WTC11 (cell line): ENCODE results near the gene ADGRG3.

Experiments used
- AFF4 ChIP-seq: sonication (generic); formaldehyde crosslinking; IDR thresholded peaks from 2 replicates; pipeline ENCODE4 v1.8.1; 2023; ENCODE audit warnings: mild to moderate bottlenecking, missing genetic modification reagents, borderline replicate concordance
- CTCF ChIP-seq: fragments of 200-600 bp; IDR thresholded peaks from 2 replicates; pipeline ENCODE4 v1.8.0; 2022; ENCODE audit warnings: antibody characterized with exemption
- ESRRA ChIP-seq: sonication (generic); formaldehyde crosslinking; IDR thresholded peaks from 2 replicates; pipeline ENCODE4 v1.8.1; 2022; ENCODE audit warnings: mild to moderate bottlenecking, missing genetic modification reagents, borderline replicate concordance
- GABPB1 ChIP-seq: sonication (generic); formaldehyde crosslinking; IDR thresholded peaks from 2 replicates; pipeline ENCODE4 v1.8.1; 2023; ENCODE audit warnings: mild to moderate bottlenecking, missing genetic modification reagents
- IRF1 ChIP-seq: sonication (generic); formaldehyde crosslinking; IDR thresholded peaks from 2 replicates; pipeline ENCODE4 v1.8.0; 2023; ENCODE audit warnings: missing genetic modification reagents
- NR2C2 ChIP-seq: sonication (generic); formaldehyde crosslinking; IDR thresholded peaks from 2 replicates; pipeline ENCODE4 v1.8.0; 2022; ENCODE audit warnings: mild to moderate bottlenecking, missing genetic modification reagents
- PRDM15 ChIP-seq: sonication (generic); formaldehyde crosslinking; IDR thresholded peaks from 2 replicates; pipeline ENCODE4 v1.8.0; 2022; ENCODE audit warnings: missing genetic modification reagents
- SMAD3 ChIP-seq: sonication (generic); formaldehyde crosslinking; IDR thresholded peaks from 2 replicates; pipeline ENCODE4 v1.8.0; 2022; ENCODE audit warnings: missing genetic modification reagents, mild to moderate bottlenecking, borderline replicate concordance
- SP1 ChIP-seq: sonication (generic); formaldehyde crosslinking; conservative IDR thresholded peaks from 2 replicates; pipeline ENCODE4 v1.8.1; 2022; ENCODE audit warnings: missing genetic modification reagents
- TEAD1 ChIP-seq: sonication (generic); formaldehyde crosslinking; IDR thresholded peaks from 2 replicates; pipeline ENCODE4 v1.8.0; 2022; ENCODE audit warnings: mild to moderate bottlenecking, missing genetic modification reagents
- USF1 ChIP-seq: sonication (generic); formaldehyde crosslinking; IDR thresholded peaks from 2 replicates; pipeline ENCODE4 v1.8.0; 2022; ENCODE audit warnings: mild to moderate bottlenecking, missing genetic modification reagents
- ZNF416 ChIP-seq: fragments of 250-450 bp; sonication (Bioruptor Pico); IDR thresholded peaks from 2 replicates; pipeline ENCODE4 v1.9.0; 2021; ENCODE audit warnings: mild to moderate bottlenecking, inconsistent platforms
- ZNF532 ChIP-seq: fragments of 250-450 bp; sonication (Bioruptor Pico); IDR thresholded peaks from 2 replicates; pipeline ENCODE4 v1.9.0; 2021; ENCODE audit warnings: mild to moderate bottlenecking, borderline replicate concordance

GRCh38 chr16:57728336-57729181 lies 60.5 kb downstream of the ADGRG3 start:
- no peak for TF ChIP-seq ZNF416 (CRISPR knock-in tag)
- no peak for TF ChIP-seq CTCF
- TF ChIP-seq SMAD3 (CRISPR knock-in tag): no peak
- no peak for TF ChIP-seq GABPB1
- TF ChIP-seq SP1 (CRISPR knock-in tag): no peak
- TF ChIP-seq USF1 (CRISPR knock-in tag): no peak
- no peak for TF ChIP-seq ZNF532 (CRISPR knock-in tag)
- TF ChIP-seq PRDM15 (CRISPR knock-in tag): no peak
- TF ChIP-seq TEAD1 (CRISPR knock-in tag): no peak
- TF ChIP-seq ESRRA: no peak
- no peak for TF ChIP-seq IRF1 (CRISPR knock-in tag)
- no peak for TF ChIP-seq NR2C2
- no peak for TF ChIP-seq AFF4
